K562 (cell line): ENCODE results near the gene HARS1. TPM values are rescaled to one million over a fixed set of nuclear protein-coding genes. Genes with fewer than 3 reads are reported as not detected.
A peak's percentile ranks its signal among the peaks of the same experiment; 100 is the strongest.

Experiments used
- CLOCK ChIP-seq: fragments of 250-450 bp; sonication (Bioruptor Pico); IDR thresholded peaks from 2 replicates; pipeline ENCODE4 v1.4.0; 2020; ENCODE audit warnings: mild to moderate bottlenecking, moderate library complexity, borderline replicate concordance
- CTCF ChIP-seq, 3 experiments: IDR thresholded peaks in 2 of 3; conservative IDR thresholded peaks in 1 of 3; 2 replicates each; pipeline ENCODE4 v1.5.1; 2011 to 2012; ENCODE audit warnings: low read length in 3 of 3, mild to moderate bottlenecking in 3 of 3, control low read depth in 2 of 3, improper control_type of control experiment in 1 of 3, inconsistent platforms in 1 of 3, low read depth in 1 of 3, mixed read lengths in 1 of 3, moderate library complexity in 1 of 3; ENCODE audit not compliant: insufficient read depth in 2 of 3
- EWSR1 ChIP-seq: fragments of 450-650 bp; IDR thresholded peaks from 2 replicates; pipeline ENCODE4 v1.6.1; 2018; ENCODE audit warnings: borderline replicate concordance, mild to moderate bottlenecking, low read depth, moderate library complexity; ENCODE audit not compliant: partially characterized antibody
- ILF3 ChIP-seq: fragments of 450-650 bp; IDR thresholded peaks from 2 replicates; pipeline ENCODE4 v1.6.1; 2018; ENCODE audit warnings: antibody characterized with exemption, mild to moderate bottlenecking, moderate library complexity, borderline replicate concordance
- JUNB ChIP-seq: fragments of 450-650 bp; formaldehyde crosslinking; conservative IDR thresholded peaks from 2 replicates; pipeline ENCODE4 v1.4.0; 2020; ENCODE audit warnings: mild to moderate bottlenecking
- MCM7 ChIP-seq, 2 experiments: fragments of 450-650 bp; IDR thresholded peaks; 2 replicates each; pipeline ENCODE4 v1.6.1; 2016 to 2018
- MXD1 ChIP-seq: fragments of 250-450 bp; sonication (Bioruptor Pico); IDR thresholded peaks from 2 replicates; pipeline ENCODE4 v1.8.0; 2021; ENCODE audit warnings: borderline replicate concordance, mild to moderate bottlenecking, moderate library complexity; ENCODE audit not compliant: poor library complexity, severe bottlenecking
- RHOXF2B ChIP-seq: fragments of 250-450 bp; sonication (Bioruptor Pico); conservative IDR thresholded peaks from 2 replicates; pipeline ENCODE4 v1.5.1; 2021
- RNF2 ChIP-seq: sonication (generic); IDR thresholded peaks from 2 replicates; pipeline ENCODE4 v1.6.1; 2016
- SMARCB1 ChIP-seq: IDR thresholded peaks from 2 replicates; pipeline ENCODE4 v1.6.1; 2011; ENCODE audit warnings: improper control_type of control experiment, low read depth; ENCODE audit not compliant: insufficient read length
- ZBTB7A ChIP-seq: IDR thresholded peaks from 2 replicates; pipeline ENCODE4 v1.6.1; 2011; ENCODE audit warnings: low read depth, mild to moderate bottlenecking, low read length, moderate library complexity, borderline replicate concordance; ENCODE audit not compliant: control insufficient read depth
- ZNF143 ChIP-seq: sonication (generic); formaldehyde crosslinking; IDR thresholded peaks from 2 replicates; pipeline ENCODE4 v1.9.0; 2022; ENCODE audit warnings: mild to moderate bottlenecking, missing genetic modification reagents
- ZNF583 ChIP-seq: fragments of 250-450 bp; sonication (Bioruptor Pico); IDR thresholded peaks from 2 replicates; pipeline ENCODE4 v1.4.0; 2020
- ZNF699 ChIP-seq: fragments of 250-450 bp; sonication (Bioruptor Pico); IDR thresholded peaks from 2 replicates; pipeline ENCODE4 v1.8.0; 2021; ENCODE audit warnings: mild to moderate bottlenecking, moderate library complexity; ENCODE audit not compliant: insufficient replicate concordance
- polyA plus RNA-seq, 8 experiments: library from polyadenylated mRNA; depleted of rRNA in 4 of 8; stranded (reverse) in 5 of 8; unstranded in 3 of 8; fragments of >200 nt; fragmentation: Nextera tagmentation in 2 of 8; fragmentation: Illumina TruSeq in 1 of 8; extraction: Ambion mirVana in 2 of 8; extraction: Trizol in 1 of 8; gene quantifications; 2 replicates each; pipeline versions ENCODE4 v1.2.1 to v1.2.3, GENCODE V29; 2011 to 2014; ENCODE audit warnings: inconsistent platforms in 1 of 8, missing spikeins in 1 of 8
- total RNA-seq, 7 experiments: library from RNA; depleted of rRNA in 6 of 7; stranded (reverse); fragments of >200 nt in 6 of 7; fragmentation: Illumina TruSeq in 2 of 7; extraction: Trizol in 2 of 7; gene quantifications; 2 replicates each; pipeline versions ENCODE4 v1.2.1 to v1.2.3, GENCODE V29; 2011 to 2021; ENCODE audit warnings: low replicate concordance in 1 of 7
- TF ChIP-seq, protein P1 (sequence below): fragments of 450-650 bp; IDR thresholded peaks from 2 replicates; pipeline ENCODE4 v1.6.1; 2017; ENCODE audit warnings: mild to moderate bottlenecking, moderate library complexity
- TF ChIP-seq, protein P2 (sequence below): IDR thresholded peaks from 2 replicates; pipeline ENCODE4 v1.6.1; 2014; ENCODE audit warnings: antibody characterized with exemption

Gene HARS1
- total and polyA plus RNA-seq, 9 of the 15 experiments (the other 6 are each of a cell fraction or from before 2014, with no cell fraction given): 13.5 to 88.5 (median 75.2) TPM

DNA sequence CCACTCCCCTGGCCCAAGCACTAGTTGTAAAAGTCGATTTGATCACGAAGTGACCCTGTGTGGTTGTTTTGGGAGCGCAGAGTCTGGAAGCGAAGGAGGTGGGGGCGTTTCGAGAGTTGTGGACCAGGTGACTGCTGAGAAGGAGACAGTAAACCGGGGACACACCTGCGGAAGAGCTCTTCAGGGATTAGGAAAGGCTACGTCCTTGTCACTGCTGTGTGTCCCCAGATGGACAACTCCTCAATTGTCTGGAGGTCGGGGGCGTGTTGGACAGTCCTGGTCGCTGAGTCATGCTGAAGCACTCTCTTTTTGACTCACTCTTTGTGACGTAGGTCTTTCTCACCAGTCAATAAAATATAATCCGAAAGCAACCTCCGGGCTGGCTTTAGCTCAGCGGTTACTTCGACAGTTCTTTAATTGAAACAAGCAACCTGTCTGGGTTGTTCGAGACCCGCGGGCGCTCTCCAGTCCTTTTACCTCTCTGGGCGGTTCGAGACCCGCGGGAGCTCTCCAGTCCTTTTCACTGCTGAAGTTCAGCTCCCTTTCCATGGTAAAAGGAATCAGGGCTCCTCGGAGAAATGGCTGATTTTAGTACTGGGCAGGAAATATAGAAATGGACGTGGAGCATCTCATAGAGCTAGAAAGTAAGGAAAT, 19.9 kb upstream of the HARS1 start (continued):
- no peak for TF ChIP-seq CLOCK (CRISPR knock-in tag)
- peak; percentile 58; the same call in 1 of the 2 replicates for TF ChIP-seq JUNB (CRISPR knock-in tag)
- no peak for TF ChIP-seq ZNF143
- TF ChIP-seq MXD1 (CRISPR knock-in tag): no peak
- TF ChIP-seq, protein P1, sequence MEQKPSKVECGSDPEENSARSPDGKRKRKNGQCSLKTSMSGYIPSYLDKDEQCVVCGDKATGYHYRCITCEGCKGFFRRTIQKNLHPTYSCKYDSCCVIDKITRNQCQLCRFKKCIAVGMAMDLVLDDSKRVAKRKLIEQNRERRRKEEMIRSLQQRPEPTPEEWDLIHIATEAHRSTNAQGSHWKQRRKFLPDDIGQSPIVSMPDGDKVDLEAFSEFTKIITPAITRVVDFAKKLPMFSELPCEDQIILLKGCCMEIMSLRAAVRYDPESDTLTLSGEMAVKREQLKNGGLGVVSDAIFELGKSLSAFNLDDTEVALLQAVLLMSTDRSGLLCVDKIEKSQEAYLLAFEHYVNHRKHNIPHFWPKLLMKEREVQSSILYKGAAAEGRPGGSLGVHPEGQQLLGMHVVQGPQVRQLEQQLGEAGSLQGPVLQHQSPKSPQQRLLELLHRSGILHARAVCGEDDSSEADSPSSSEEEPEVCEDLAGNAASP: 0 out of 2 replicates have a peak, but pooled peaks have one; percentile 14
- no peak for TF ChIP-seq ILF3
- no peak for TF ChIP-seq MCM7 (IDR thresholded peaks at IDR 0.05)
- peak; percentile 79 for TF ChIP-seq SMARCB1
- no peak for TF ChIP-seq CTCF (IDR thresholded peaks at IDR 0.05 in 2 of 3, conservative IDR thresholded peaks at IDR 0.05 in 1 of 3; ENCODE audit: insufficient read depth in 2 of 3, low read depth in 1 of 3, low read length in 3 of 3)
- no peak for TF ChIP-seq EWSR1
- TF ChIP-seq ZNF583 (CRISPR knock-in tag): no peak
- TF ChIP-seq ZNF699 (CRISPR knock-in tag): no peak
- TF ChIP-seq RHOXF2B: no peak
- TF ChIP-seq ZBTB7A: peak; percentile 68; the same call in 1 of the 2 replicates
- TF ChIP-seq RNF2: peak; percentile 69; the same call in 1 of the 2 replicates
- TF ChIP-seq, protein P2, sequence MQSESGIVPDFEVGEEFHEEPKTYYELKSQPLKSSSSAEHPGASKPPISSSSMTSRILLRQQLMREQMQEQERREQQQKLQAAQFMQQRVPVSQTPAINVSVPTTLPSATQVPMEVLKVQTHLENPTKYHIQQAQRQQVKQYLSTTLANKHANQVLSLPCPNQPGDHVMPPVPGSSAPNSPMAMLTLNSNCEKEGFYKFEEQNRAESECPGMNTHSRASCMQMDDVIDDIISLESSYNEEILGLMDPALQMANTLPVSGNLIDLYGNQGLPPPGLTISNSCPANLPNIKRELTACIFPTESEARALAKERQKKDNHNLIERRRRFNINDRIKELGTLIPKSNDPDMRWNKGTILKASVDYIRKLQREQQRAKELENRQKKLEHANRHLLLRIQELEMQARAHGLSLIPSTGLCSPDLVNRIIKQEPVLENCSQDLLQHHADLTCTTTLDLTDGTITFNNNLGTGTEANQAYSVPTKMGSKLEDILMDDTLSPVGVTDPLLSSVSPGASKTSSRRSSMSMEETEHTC: no peak
